Mesendoderm (in vitro differentiated cells): Measurements from ENCODE around the gene GPR148.

ENCODE experiments used
- DNase-seq: peaks from one replicate; pipeline ENCODE4 v3.0.0; 2013
- H2AK5ac ChIP-seq: 2 replicates; pipeline ENCODE4 v1.6.1; 2013; ENCODE audit warnings: low read length, inconsistent platforms
- H2BK120ac ChIP-seq: 2 replicates; pipeline ENCODE4 v1.6.1; 2013; ENCODE audit warnings: low read depth, mild to moderate bottlenecking, low read length, moderate library complexity, mixed read lengths
- H2BK15ac ChIP-seq: replicated peaks from 2 replicates; pipeline ENCODE4 v1.6.1; 2013; ENCODE audit warnings: low read depth, mild to moderate bottlenecking, moderate library complexity
- H2BK5ac ChIP-seq: 2 replicates; pipeline ENCODE4 v1.6.1; 2013; ENCODE audit warnings: low read length, inconsistent platforms
- H3K18ac ChIP-seq: 2 replicates; pipeline ENCODE4 v1.6.1; 2013; ENCODE audit warnings: mild to moderate bottlenecking, low read length, mixed read lengths
- H3K23ac ChIP-seq: one replicate; pipeline ENCODE4 v1.6.1; 2013; ENCODE audit warnings: low read length
- H3K27ac ChIP-seq: 2 replicates; pipeline ENCODE4 v1.5.1; 2013; ENCODE audit warnings: low read depth, mild to moderate bottlenecking, inconsistent platforms, low read length, moderate library complexity
- H3K27me3 ChIP-seq: 2 replicates; pipeline ENCODE4 v1.6.1; 2013; ENCODE audit warnings: low read length, control low read depth, mild to moderate bottlenecking, inconsistent platforms; ENCODE audit not compliant: insufficient read depth, poor library complexity
- H3K36me3 ChIP-seq: 2 replicates; pipeline ENCODE4 v1.6.1; 2013; ENCODE audit warnings: low read length, inconsistent platforms; ENCODE audit not compliant: control insufficient read depth, insufficient read depth
- H3K4ac ChIP-seq: one replicate; pipeline ENCODE4 v1.6.1; 2013; ENCODE audit warnings: low read depth, mild to moderate bottlenecking, low read length, moderate library complexity
- H3K4me1 ChIP-seq: 2 replicates; pipeline ENCODE4 v1.6.1; 2013; ENCODE audit warnings: low read depth, low read length, inconsistent platforms; ENCODE audit not compliant: control insufficient read depth
- H3K4me2 ChIP-seq: 2 replicates; pipeline ENCODE4 v1.6.1; 2013; ENCODE audit warnings: low read length
- H3K4me3 ChIP-seq: 2 replicates; pipeline ENCODE4 v1.5.1; 2013; ENCODE audit warnings: mild to moderate bottlenecking, low read length
- H3K56ac ChIP-seq: one replicate; pipeline ENCODE4 v1.6.1; 2013; ENCODE audit warnings: low read length
- H3K79me1 ChIP-seq: 2 replicates; pipeline ENCODE4 v1.6.1; 2013; ENCODE audit warnings: low read length, inconsistent platforms
- H3K79me2 ChIP-seq: 2 replicates; pipeline ENCODE4 v1.6.1; 2013; ENCODE audit warnings: mild to moderate bottlenecking, low read length; ENCODE audit not compliant: control insufficient read depth, insufficient read depth
- H3K9ac ChIP-seq: 2 replicates; pipeline ENCODE4 v1.6.1; 2013; ENCODE audit warnings: low read length, inconsistent platforms
- H4K5ac ChIP-seq: one replicate; pipeline ENCODE4 v1.6.1; 2013; ENCODE audit warnings: low read length
- H4K8ac ChIP-seq: one replicate; pipeline ENCODE4 v1.6.1; 2013; ENCODE audit warnings: low read depth, mild to moderate bottlenecking, control low read depth, low read length, moderate library complexity
- WGBS: extraction: QIAGEN DNeasy Blood & Tissue Kit; methylation state at CpG from one replicate; pipeline ENCODE4 v1.1.7; 2013; ENCODE audit warnings: low lambda C conversion rate, missing lambda C conversion rate; ENCODE audit not compliant: insufficient coverage; ENCODE audit errors: extremely low coverage; 5-methylcytosine and 5-hydroxymethylcytosine counted together

Gene GPR148

GRCh38 chr2:130769343-130769907 is 40.6 kb downstream of the GPR148 start:
- Histone ChIP-seq H3K23ac (no peak overlapping the region), H3K18ac (no peak overlapping the region), H3K4me3 (no peak overlapping the region), H4K8ac (no peak overlapping the region), H3K56ac (no peak overlapping the region), H2BK120ac (no peak overlapping the region), H3K27me3 (no peaks in the 10 kb centered on the region), H4K5ac (no peak overlapping the region), H3K79me1 (no peaks in the 10 kb centered on the region), H2BK15ac (no peak overlapping the region), H3K4me2 (no peak overlapping the region), H3K36me3 (no peaks in the 10 kb centered on the region), H2AK5ac (no peak overlapping the region), H3K9ac (no peak overlapping the region), H3K27ac (no peak overlapping the region), H2BK5ac (no peak overlapping the region), H3K4ac (no peak overlapping the region), H3K4me1 (no peaks in the 10 kb centered on the region), H3K79me2 (no peaks in the 10 kb centered on the region)
- DNase-seq, result no peak
- no CpG with 5 or more reads among the region's 7 CpGs for WGBS

GRCh38 chr2:130776550-130776949 is 47.7 kb downstream of the GPR148 start:
- H2AK5ac ChIP-seq, result no peak overlapping the region
- H3K79me1 ChIP-seq, result no peaks in the 10 kb centered on the region
- H3K4me3 ChIP-seq, result no peak overlapping the region
- no peak overlapping the region for H4K8ac ChIP-seq
- H3K56ac ChIP-seq, result no peak overlapping the region
- no peak overlapping the region for H4K5ac ChIP-seq
- no peaks in the 10 kb centered on the region for H3K36me3 ChIP-seq
- DNase-seq, result peak; percentile 71
- no peak overlapping the region for H2BK120ac ChIP-seq
- no peak overlapping the region for H3K23ac ChIP-seq
- H3K4ac ChIP-seq, result no peak overlapping the region
- H3K4me1 ChIP-seq, result no peaks in the 10 kb centered on the region
- WGBS, result no CpG with 5 or more reads among the region's 4 CpGs
- no peak overlapping the region for H3K18ac ChIP-seq
- H2BK5ac ChIP-seq, result no peak overlapping the region
- no peak overlapping the region for H2BK15ac ChIP-seq
- H3K9ac ChIP-seq, result no peak overlapping the region
- H3K79me2 ChIP-seq, result no peaks in the 10 kb centered on the region
- H3K4me2 ChIP-seq, result no peak overlapping the region
- no peaks in the 10 kb centered on the region for H3K27me3 ChIP-seq
- no peak overlapping the region for H3K27ac ChIP-seq

DNA sequence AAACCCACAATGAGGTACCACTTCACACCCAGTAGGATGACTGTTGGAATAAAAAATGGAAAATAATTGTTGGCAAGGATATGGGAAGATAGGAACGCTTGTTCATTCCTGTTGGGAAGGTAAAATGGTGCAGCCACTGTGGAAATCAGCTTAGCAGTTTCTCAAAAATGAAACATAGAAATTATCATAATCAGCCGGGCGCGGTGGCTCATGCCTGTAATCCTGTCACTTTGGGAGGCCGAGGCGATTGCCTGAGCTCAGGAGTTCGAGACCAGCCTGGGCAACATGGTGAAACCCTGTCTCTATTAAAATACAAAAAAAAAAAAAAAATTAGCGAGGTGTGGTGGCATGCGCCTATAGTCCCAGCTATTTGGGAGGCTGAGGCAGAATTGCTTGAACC is 49.9 kb downstream of the GPR148 start:
- H4K8ac ChIP-seq, result no peak overlapping the region
- no peak overlapping the region for H3K23ac ChIP-seq
- no peak overlapping the region for H2AK5ac ChIP-seq
- H3K4me2 ChIP-seq, result no peak overlapping the region
- H3K56ac ChIP-seq, result no peak overlapping the region
- no peak overlapping the region for H2BK120ac ChIP-seq
- no peaks in the 10 kb centered on the region for H3K27me3 ChIP-seq
- no peak for DNase-seq
- no peak overlapping the region for H3K4ac ChIP-seq
- H3K79me1 ChIP-seq, result no peaks in the 10 kb centered on the region
- no peak overlapping the region for H2BK5ac ChIP-seq
- no peaks in the 10 kb centered on the region for H3K79me2 ChIP-seq
- no CpG with 5 or more reads among the region's 9 CpGs for WGBS
- H3K18ac ChIP-seq, result no peak overlapping the region
- H3K9ac ChIP-seq, result no peak overlapping the region
- H3K4me1 ChIP-seq, result no peaks in the 10 kb centered on the region
- no peak overlapping the region for H4K5ac ChIP-seq
- H3K36me3 ChIP-seq, result no peaks in the 10 kb centered on the region
- H2BK15ac ChIP-seq, result no peak overlapping the region
- H3K27ac ChIP-seq, result no peak overlapping the region
- H3K4me3 ChIP-seq, result no peak overlapping the region
